ENCODE measurements around the gene DLG2.

DNA sequence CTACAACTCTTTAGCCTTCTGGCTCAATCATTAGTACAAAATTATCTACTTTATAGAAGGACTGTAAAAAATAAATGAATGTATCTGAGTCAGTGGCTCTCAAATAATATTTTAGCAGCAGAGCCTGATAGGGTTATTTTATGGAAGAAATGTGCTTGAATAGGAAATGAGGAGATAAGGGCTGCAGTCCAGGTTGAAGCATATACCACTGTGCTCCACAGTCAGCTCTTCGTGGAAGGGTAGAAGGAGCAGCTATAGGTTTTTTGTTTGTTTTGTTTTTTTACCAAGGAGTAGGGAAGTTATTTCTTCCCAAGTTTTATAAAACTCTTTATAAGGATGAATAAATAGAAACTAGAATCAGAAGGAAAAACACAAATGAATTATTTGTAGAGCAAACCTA, 242.0 kb downstream of the DLG2 start:
- TF ChIP-seq, protein P1, sequence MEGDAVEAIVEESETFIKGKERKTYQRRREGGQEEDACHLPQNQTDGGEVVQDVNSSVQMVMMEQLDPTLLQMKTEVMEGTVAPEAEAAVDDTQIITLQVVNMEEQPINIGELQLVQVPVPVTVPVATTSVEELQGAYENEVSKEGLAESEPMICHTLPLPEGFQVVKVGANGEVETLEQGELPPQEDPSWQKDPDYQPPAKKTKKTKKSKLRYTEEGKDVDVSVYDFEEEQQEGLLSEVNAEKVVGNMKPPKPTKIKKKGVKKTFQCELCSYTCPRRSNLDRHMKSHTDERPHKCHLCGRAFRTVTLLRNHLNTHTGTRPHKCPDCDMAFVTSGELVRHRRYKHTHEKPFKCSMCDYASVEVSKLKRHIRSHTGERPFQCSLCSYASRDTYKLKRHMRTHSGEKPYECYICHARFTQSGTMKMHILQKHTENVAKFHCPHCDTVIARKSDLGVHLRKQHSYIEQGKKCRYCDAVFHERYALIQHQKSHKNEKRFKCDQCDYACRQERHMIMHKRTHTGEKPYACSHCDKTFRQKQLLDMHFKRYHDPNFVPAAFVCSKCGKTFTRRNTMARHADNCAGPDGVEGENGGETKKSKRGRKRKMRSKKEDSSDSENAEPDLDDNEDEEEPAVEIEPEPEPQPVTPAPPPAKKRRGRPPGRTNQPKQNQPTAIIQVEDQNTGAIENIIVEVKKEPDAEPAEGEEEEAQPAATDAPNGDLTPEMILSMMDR (IDR thresholded peaks at IDR 0.05) = no peak
- TF ChIP-seq POLR2A (IDR thresholded peaks at IDR 0.05) = no peak

All from uterus (tissue), 2 donors.